ENCODE data around the gene GOLGA6C.
"Not testable (repeated sequence)": the region's sequence is repeated elsewhere in the genome, so short reads cannot be mapped to it uniquely, and the experiment has no call there.

Gene GOLGA6C, protein sequence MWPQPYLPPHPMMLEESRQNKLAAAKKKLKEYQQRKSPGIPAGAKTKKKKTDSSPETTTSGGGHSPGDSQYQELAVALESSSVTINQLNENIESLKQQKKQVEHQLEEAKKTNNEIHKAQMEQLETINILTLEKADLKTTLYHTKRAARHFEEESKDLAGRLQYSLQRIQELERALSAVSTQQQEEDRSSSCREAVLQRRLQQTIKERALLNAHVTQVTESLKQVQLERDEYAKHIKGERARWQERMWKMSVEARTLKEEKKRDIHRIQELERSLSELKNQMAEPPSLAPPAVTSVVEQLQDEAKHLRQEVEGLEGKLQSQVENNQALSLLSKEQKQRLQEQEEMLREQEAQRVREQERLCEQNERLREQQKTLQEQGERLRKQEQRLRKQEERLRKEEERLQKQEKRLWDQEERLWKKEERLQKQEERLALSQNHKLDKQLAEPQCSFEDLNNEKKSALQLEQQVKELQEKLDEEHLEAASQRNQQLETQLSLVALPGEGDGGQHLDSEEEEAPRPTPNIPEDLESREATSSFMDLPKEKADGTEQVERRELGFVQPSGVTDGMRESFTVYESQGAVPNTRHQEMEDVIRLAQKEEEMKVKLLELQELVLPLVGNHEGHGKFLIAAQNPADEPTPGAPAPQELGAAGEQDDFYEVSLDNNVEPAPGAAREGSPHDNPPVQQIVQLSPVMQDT

DNA sequence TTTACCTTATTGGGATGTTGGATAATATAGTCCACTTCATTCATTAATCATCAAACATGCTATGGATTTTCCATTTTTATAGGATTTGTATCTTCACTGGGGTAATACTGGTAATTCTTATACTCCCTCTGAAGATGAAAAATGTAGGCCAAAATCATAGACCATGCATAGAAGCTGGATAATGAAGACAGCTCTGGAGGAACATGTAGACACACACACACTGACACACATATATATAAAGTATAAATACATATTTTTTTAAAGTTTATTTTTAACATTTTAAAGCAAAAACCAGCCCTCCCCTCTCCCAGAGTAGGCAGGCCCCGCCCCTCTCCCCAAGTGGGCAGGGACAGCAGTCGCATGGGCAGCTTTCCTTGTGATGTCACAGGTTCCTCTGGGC lies at the start of gene GOLGA6C:
Gene GOLGA6C, plus strand, starts transcription at position 301 of the 400 bp plus-strand sequence. CDS start 265 bp downstream, outside the sequence.
- not testable (repeated sequence) for DNase-seq (ENCODE audit: low read depth); H3K4me3 ChIP-seq (ENCODE audit: low read length)

DNA sequence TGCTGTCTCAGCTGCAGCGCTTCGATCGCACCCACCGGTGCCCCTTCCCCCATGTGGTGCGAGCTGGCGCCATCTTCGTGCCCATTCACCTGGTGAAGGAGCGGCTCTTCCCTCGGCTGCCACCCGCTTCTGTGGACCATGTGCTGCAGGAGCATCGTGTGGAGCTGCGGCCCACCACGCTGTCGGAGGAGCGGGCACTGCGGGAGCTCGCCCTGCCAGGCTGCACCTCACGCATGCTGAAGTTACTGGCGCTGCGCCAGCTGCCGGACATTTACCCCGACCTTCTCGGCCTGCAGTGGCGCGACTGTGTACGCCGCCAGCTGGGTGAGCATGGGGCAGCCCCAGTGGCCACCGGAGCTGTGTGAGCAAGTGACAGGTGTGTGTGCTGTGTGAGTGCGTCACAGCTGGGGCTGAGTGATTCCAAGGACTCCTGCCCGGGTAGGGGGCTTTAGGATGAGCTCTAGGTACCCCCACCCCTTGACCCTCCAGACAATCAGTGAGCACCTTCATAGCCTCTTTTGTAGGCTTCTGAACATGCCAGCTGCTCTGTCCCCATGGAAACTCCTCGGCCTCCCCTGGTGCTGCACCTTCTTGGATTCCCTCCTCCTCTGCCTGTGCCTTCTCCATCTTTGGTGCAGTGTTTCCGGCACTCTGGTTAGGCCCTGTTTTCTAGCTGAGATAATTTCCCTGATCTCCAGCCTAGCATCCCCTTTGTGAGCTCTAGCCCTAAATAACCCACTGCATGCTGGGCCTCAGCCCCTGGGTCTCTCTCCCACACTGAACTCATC lies 49.4 kb upstream of the GOLGA6C start:
- DNase-seq (ENCODE audit: low read depth): no peak
- no peak for TF ChIP-seq CTCF (IDR thresholded peaks at IDR 0.05; ENCODE audit: insufficient read depth, low read depth, low read length, missing control alignments)
- H3K4me3 ChIP-seq (ENCODE audit: low read length): no peak overlapping the region

GRCh38 chr15:75209289-75209676 lies 48.9 kb upstream of the GOLGA6C start:
- no peak overlapping the region for H3K4me3 ChIP-seq (ENCODE audit: low read length)
- TF ChIP-seq CTCF (IDR thresholded peaks at IDR 0.05; ENCODE audit: insufficient read depth, low read depth, low read length, missing control alignments): no peak
- no peak for DNase-seq (ENCODE audit: low read depth)

- H3K4me3 ChIP-seq (ENCODE audit: low read length): no peak overlapping the region
- DNase-seq (ENCODE audit: low read depth): no peak
- no peak for TF ChIP-seq CTCF (IDR thresholded peaks at IDR 0.05; ENCODE audit: insufficient read depth, low read depth, low read length, missing control alignments)
Measured at GRCh38 chr15:75210811-75211230, 47.3 kb upstream of the GOLGA6C start.

GRCh38 chr15:75211436-75212199 lies 46.5 kb upstream of the GOLGA6C start:
- H3K4me3 ChIP-seq (ENCODE audit: low read length): no peak overlapping the region
- peak; percentile 26 for DNase-seq (ENCODE audit: low read depth)
- no peak for TF ChIP-seq CTCF (IDR thresholded peaks at IDR 0.05; ENCODE audit: insufficient read depth, low read depth, low read length, missing control alignments)

GRCh38 chr15:75212200-75212858 lies 45.8 kb upstream of the GOLGA6C start:
- no peak for DNase-seq (ENCODE audit: low read depth)
- TF ChIP-seq CTCF (IDR thresholded peaks at IDR 0.05; ENCODE audit: insufficient read depth, low read depth, low read length, missing control alignments): no peak
- no peak overlapping the region for H3K4me3 ChIP-seq (ENCODE audit: low read length)
